ENCODE data around the gene DHX35. TPM values are rescaled to one million over a fixed set of nuclear protein-coding genes. Genes with fewer than 3 reads are reported as not detected.
A peak's percentile ranks its signal among the peaks of the same experiment; 100 is the strongest.

Gene DHX35
- total RNA-seq, 1 experiment from 2014 or later = 29.5 TPM

DNA sequence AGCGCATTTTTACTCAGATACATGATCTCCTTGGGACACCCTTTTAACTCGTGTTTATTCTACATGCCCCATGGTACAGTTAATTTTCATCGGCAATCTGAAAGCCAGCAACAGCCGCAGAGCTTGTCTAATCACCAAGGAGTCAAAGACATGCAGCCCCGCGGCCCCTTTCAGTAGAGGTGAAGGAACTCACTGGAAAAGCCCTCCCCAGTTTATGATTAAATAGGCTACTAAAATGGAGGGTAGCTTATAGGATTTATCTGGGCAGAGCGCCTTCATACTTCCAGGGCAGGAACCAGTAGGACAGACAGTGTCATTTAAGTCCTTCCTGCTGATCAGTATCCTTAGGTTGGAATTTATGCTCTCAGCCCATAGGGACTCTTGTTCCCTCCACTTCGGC, 83.5 kb downstream of the DHX35 start:
- no peaks in the 10 kb centered on the region for H3K27me3 Mint-ChIP-seq (ENCODE audit: insufficient read depth, unreplicated experiment)
- peaks cover 6% of the 10 kb centered on the region for H3K4me1 Mint-ChIP-seq (ENCODE audit: low read depth, unreplicated experiment)
- DNase-seq = no peak
- CTCF ChIA-PET = interaction anchor here (0.5 to 1.0 kb wide), 3 partner anchors 8 to 90 kb away, joined by 3 read pairs; no protein-coding TSS in a partner anchor
- Histone ChIP-seq H3K9me3 (no peaks in the 10 kb centered on the region), H3K27me3 (replicated peaks; ENCODE audit: control insufficient read depth, insufficient read depth, low read length) (no peaks in the 10 kb centered on the region), H3K4me3 (ENCODE audit: low read depth, low read length) (no peak overlapping the region), H3K36me3 (ENCODE audit: control insufficient read depth, insufficient read depth, low read length) (peaks cover 3% of the 10 kb centered on the region), H3K4me1 (peaks cover 4% of the 10 kb centered on the region; the same call in 1 of the 2 replicates)
- no peaks in the 10 kb centered on the region for H3K9me3 Mint-ChIP-seq (ENCODE audit: unreplicated experiment)
- no TSS peak for BruUV-seq (replicated peaks)
- intact Hi-C loops (cut with micrococcal nuclease; ENCODE audit: unreplicated experiment) = loop anchor here (5.0 kb wide), 1 partner anchor 143 kb away; no protein-coding TSS in a partner anchor
- H3K4me3 Mint-ChIP-seq (ENCODE audit: unreplicated experiment) = no peak overlapping the region
- H3K27ac Mint-ChIP-seq (ENCODE audit: unreplicated experiment) = no peak overlapping the region
- TF ChIP-seq CTCF (IDR thresholded peaks at IDR 0.05; ENCODE audit: insufficient read depth in 1 of 2, low read depth in 1 of 2, low read length in 1 of 2, severe bottlenecking in 1 of 2, unreplicated experiment in 1 of 2) = no peak
- POLR2A ChIA-PET = no interaction called here
- peaks cover 29% of the 10 kb centered on the region for H3K36me3 Mint-ChIP-seq (ENCODE audit: insufficient read depth, unreplicated experiment)

- Mint-ChIP-seq H3K4me3 (ENCODE audit: unreplicated experiment) (no peak overlapping the region), H3K27ac (ENCODE audit: unreplicated experiment) (no peak overlapping the region), H3K4me1 (ENCODE audit: low read depth, unreplicated experiment) (peaks cover 6% of the 10 kb centered on the region), H3K36me3 (ENCODE audit: insufficient read depth, unreplicated experiment) (peaks cover 16% of the 10 kb centered on the region), H3K27me3 (ENCODE audit: insufficient read depth, unreplicated experiment) (peaks cover 4% of the 10 kb centered on the region), H3K9me3 (ENCODE audit: unreplicated experiment) (no peaks in the 10 kb centered on the region)
- Histone ChIP-seq H3K4me1 (peaks cover 4% of the 10 kb centered on the region; the same call in 1 of the 2 replicates), H3K27me3 (replicated peaks; ENCODE audit: control insufficient read depth, insufficient read depth, low read length) (no peaks in the 10 kb centered on the region), H3K4me3 (ENCODE audit: low read depth, low read length) (no peak overlapping the region), H3K36me3 (ENCODE audit: control insufficient read depth, insufficient read depth, low read length) (peaks cover 1% of the 10 kb centered on the region; the same call in 1 of the 2 replicates), H3K9me3 (no peaks in the 10 kb centered on the region)
- CTCF ChIA-PET = interaction anchor here (1.0 to 2.8 kb wide), 2 partner anchors 17 to 85 kb away, joined by 3 to 10 read pairs; partner anchors contain the start of gene DHX35
- DNase-seq = peak in 1 of 2 experiments; percentile 42
- TF ChIP-seq CTCF (IDR thresholded peaks at IDR 0.05; ENCODE audit: insufficient read depth in 1 of 2, low read depth in 1 of 2, low read length in 1 of 2, severe bottlenecking in 1 of 2, unreplicated experiment in 1 of 2) = no peak
- POLR2A ChIA-PET = no interaction called here
- intact Hi-C loops (cut with micrococcal nuclease; ENCODE audit: unreplicated experiment) = loop anchor here (5.0 kb wide), 1 partner anchor 145 kb away; no protein-coding TSS in a partner anchor
- BruUV-seq (replicated peaks) = no TSS peak
These were observed 85.4 kb downstream of the DHX35 start for GRCh38 chr20:39047417-39047985.

DNA sequence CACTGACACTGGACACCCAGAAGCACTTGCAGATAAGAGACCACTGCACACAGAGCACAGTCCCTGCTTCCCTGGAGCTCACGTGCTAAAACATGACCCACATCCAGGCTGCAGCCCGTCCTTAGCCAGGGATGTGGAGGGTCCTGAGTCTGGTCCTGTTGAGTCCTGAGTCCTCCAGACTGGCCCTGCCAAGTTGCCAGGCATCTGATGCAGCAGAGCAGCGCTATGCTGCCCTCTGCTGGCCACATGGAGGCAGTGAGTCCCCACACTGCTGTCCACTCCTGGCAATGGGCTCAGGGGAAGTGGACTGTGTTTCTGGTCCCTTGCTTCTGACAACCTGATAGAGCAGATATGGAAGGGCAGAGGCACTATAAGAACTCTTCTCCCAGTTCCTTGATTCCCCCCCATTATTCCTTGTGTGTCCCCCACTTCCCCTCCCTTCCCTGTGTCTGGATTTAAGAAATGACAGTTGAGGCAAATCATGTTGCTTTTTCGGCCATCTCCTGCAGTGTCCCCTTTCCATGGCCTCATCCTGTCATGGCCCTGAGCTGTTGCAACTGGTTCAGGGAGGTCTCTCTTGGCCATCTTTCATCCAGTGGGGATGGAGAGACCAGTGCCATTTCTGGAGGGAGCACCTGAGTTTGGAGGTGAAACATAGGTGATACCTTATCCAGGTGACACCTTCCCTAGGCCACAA, 86.0 kb downstream of the DHX35 start:
- ChIA-PET CTCF (interaction anchor here (0.6 to 3.0 kb wide), 12 partner anchors 17 to 1877 kb away, joined by 6 to 74 read pairs (median 10); partner anchors contain the start of genes DHX35 and FAM83D), POLR2A (no interaction called here)
- H3K4me3 ChIP-seq (ENCODE audit: low read depth, low read length) = no peak overlapping the region
- H3K27ac Mint-ChIP-seq (ENCODE audit: unreplicated experiment) = no peak overlapping the region
- TF ChIP-seq CTCF (IDR thresholded peaks at IDR 0.05; ENCODE audit: insufficient read depth in 1 of 2, low read depth in 1 of 2, low read length in 1 of 2, severe bottlenecking in 1 of 2, unreplicated experiment in 1 of 2) = peak; percentile 100
- H3K9me3 ChIP-seq = no peaks in the 10 kb centered on the region
- no TSS peak for BruUV-seq (replicated peaks)
- intact Hi-C loops (cut with micrococcal nuclease; ENCODE audit: unreplicated experiment) = loop anchor here (1.0 to 5.0 kb wide), 3 partner anchors 146 to 399 kb away; no protein-coding TSS in a partner anchor
- H3K4me3 Mint-ChIP-seq (ENCODE audit: unreplicated experiment) = no peak overlapping the region
- peaks cover 7% of the 10 kb centered on the region for H3K27me3 Mint-ChIP-seq (ENCODE audit: insufficient read depth, unreplicated experiment)
- H3K4me1 Mint-ChIP-seq (ENCODE audit: low read depth, unreplicated experiment) = peaks cover 5% of the 10 kb centered on the region
- H3K4me1 ChIP-seq = peaks cover 4% of the 10 kb centered on the region; the same call in 1 of the 2 replicates
- no peaks in the 10 kb centered on the region for H3K9me3 Mint-ChIP-seq (ENCODE audit: unreplicated experiment)
- DNase-seq = peak; percentile 85 to 90
- no peaks in the 10 kb centered on the region for H3K36me3 ChIP-seq (ENCODE audit: control insufficient read depth, insufficient read depth, low read length)
- peaks cover 12% of the 10 kb centered on the region for H3K36me3 Mint-ChIP-seq (ENCODE audit: insufficient read depth, unreplicated experiment)
- H3K27me3 ChIP-seq (replicated peaks; ENCODE audit: control insufficient read depth, insufficient read depth, low read length) = no peaks in the 10 kb centered on the region

All from Caco-2 (cell line).